Anterior cingulate cortex (tissue), 58 donors: ENCODE data around the gene PHLDA3.
A peak's percentile ranks its signal among the peaks of the same experiment; 100 is the strongest.

ENCODE experiments used
- DNase-seq, 58 donors: peaks; one replicate each; lab custom pipeline; 2025; lab: John Stamatoyannopoulos, UW

The PHLDA3 gene

GRCh38 chr1:201468844-201469644 is at the start of gene PHLDA3:
Gene PHLDA3, minus strand, starts transcription at chr1:201469188. Its CDS starts 402 bp downstream, at chr1:201468786.
- DNase-seq = peak in 56 of 58 donors; percentile 29 to 94 (median 80)

DNA sequence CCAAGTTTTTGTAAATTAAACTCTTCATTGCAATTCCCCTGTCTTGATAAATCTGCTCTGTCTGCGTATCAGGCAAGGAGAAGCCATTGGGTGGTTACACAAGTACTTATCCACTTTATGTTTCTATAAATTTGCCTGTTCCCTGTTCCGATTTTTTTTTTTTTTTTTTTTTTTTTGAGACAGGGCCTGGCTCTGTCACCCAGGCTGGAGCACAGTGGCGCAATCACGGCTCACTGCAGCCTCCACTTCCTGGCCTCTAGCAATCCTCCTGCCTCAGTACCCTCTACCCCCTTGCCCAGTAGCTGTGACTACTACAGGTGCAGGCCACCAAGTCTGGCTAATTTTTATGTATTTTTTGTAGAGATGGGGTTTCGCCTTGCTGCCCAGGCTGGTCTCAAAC is 49.1 kb upstream of the PHLDA3 start:
- DNase-seq = no peak

DNA sequence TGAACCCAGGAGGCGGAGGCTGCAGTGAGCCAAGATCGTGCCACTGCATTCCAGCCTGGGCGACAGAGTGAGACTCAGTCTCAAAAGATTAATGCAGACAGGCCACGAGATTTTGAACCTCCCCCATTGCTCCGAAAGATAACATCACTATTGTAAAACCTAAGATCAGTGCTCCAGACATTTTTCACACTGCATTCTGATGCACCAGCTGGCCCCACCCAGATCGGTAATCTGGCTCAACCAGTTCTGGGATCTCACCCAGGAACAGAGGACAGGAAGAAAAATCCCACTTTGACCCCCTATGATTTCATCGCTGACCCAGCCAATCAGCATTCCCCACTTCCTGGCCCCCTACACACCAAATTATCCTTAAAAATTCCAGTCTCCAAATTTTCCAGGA is 48.6 kb upstream of the PHLDA3 start:
- no peak for DNase-seq

- no peak for DNase-seq
These were observed 47.6 kb upstream of the PHLDA3 start for GRCh38 chr1:201516511-201517127.

GRCh38 chr1:201515895-201516294 is 46.9 kb upstream of the PHLDA3 start:
- no peak for DNase-seq

DNA sequence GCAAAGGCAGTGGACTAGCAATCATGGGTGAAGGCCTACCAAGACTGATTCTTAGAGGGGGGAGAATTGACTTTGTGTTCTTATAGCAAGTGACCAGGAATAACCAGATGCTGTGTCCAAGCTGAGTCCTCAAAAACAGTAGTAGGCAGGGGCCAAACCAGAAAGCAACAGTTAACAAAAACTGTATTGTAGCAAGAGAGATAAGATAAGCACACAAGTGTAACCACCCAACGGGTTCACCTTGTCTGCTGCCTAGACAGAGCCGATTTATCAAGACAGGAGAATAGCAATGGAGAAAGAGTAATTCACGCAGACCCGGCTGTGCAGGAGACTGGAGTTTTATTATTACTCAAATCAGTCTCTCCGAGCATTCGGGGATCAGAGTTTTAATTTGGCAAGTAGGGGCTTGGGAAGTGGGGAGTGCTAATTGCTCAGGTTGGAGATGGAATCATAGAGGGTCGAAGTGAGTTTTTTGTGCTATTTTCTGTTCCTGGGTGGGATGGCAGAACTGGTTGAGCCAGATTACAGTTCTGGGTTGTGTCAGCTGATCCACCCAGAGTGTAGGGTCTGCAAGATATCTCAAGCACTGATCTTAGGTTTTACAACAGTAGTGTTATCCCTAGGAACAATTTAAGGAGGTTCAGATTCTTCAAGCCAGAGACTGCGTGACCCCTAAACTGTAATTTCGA is 46.2 kb upstream of the PHLDA3 start:
- DNase-seq = no peak

DNA sequence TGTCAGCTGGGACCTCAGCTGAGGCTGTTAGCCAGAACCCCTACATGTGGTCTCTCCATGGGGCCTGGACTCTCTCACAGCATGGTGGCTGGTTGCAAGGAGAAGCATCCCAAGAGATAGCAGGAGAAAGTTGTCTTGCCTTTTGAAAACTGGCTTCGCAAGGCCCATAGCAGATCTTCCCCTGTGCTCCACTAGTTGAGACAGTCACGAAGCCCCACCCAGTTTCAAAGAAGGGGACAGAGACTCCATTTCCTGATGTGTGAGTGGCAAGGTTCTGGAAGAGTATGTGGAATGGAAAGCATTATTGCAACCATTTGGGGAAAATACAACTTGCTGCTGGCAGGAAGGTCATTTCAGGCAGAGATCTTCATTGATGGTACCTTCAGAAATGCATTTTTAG is 45.5 kb upstream of the PHLDA3 start:
- DNase-seq = no peak

DNA sequence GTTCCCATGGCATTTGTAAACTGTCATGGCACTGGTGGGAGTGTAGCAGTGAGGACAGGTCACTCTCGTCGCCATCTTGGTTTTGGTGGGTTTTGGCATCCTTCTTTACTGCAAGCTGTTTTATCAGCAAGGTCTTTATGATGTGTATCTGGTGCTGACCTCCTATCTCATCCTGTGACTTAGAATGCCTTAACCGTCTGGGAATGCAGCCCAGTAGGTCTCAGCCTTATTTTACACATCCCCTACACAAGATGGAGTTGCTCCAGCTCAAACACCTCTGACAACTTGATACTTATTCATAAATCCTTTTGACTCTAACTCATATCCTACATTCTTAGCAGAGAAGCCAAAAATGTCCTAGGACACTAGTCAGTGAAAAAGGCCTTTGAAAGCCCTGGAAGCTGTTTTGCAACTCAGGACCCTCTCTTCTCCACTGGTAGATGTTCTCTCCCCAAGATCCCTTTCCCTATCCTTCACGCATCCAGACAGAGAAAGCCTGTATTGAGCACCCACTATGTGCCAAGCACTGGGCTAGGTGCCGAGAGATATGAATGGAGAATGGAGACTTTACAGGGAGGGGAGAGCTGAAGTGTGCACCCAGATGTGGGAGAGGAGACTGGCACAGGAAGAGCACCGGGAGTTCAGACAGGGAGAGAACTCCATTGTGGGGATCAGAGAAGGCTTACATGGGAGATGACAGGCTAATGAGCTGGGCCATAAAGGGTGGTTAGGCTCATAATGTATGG is 44.7 kb upstream of the PHLDA3 start:
- DNase-seq = peak in 3 of 58 donors; percentile 35 to 56 (median 42)

DNA sequence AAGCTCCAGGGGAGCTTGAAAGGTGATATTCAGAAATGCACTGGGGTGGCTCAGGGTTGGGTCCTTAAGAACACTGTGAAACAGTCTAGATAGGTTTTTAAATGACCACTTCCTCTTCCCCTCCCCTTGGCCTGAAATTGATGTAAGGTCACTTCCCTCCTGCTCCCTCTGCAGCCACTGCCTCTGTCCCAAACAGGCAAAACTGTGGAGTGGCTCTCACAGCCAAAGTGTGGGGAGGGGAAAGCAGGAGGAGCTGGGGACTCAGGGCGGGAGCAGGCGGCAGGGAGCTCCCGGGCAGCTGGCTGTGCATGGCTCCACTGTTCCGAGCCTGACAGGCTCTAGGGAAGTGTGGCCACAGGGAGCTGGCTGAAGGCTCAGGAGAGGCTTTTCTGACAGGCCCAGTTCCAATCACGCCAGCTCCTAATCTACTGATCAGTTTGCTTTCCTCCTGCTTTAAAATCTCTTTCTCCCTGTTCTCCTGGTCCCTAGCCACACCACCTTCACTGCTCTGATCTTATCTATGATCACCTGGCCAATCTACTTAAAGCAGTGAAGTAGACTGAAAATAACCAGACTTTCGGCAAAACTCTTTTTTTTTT is 43.1 kb upstream of the PHLDA3 start:
- peak in 45 of 58 donors; percentile 14 to 85 (median 60) for DNase-seq

DNA sequence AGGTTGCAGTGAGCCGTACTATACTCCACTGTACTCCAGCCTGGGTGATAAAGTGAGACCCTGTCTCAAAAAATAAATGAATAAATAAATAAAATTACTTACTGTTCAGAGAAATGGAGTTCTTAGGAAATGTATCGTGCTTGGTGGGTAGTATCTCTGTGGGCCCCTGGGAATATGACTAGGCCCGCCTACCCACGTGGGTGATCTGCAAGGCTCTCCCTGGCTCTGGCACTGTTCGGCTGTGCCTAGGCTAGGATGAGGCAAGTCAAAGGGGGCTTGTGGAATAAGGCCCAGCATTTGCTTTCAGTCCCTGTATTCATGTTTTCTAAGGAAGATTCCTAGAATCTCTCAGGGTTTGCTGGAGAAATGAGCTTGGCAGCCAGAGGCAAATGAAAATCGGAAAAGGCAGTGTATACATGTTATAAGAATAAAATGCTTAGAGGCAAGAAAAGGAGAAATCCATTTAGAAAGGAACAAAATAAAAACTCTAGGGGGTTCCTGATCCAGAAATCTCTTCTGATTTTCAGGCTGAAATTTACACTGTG is 42.5 kb upstream of the PHLDA3 start:
- DNase-seq = no peak

GRCh38 chr1:201510734-201511133 is 41.7 kb upstream of the PHLDA3 start:
- no peak for DNase-seq

DNA sequence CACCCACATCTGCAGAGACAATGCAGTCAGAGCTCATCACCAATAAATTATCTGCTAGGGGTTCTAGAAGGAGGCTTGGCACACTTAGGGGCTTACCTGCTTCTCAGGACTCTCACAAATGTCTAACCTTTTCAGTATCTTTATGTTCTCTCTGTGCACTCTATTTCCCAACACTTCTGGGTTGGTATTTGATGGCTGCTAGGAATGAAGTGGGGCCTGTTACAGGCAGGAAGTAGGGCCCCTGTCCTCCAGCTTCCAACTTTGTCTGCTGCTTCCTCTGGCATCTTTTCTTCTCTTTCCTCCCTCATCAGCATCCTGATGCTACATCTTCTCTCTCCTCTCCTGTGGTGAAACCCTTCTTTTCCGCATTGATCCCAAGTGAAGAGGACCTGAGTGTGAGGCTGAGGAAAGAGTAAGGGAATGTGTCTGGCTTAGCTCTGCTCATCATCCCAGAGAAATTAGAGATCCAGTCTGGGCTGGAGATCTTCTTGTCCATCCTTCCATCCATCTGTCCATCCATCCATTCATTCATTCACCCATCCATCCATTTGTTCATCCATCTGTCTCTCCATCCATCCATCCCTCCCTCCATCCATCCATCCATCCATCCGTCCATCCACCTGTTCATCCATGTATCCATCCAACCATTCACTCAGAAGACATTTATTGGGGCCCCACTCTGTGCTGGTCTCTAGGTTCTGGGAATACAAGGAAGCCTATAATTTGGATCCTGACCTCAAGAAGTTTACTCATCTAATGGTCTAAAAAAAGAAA is 40.8 kb upstream of the PHLDA3 start:
- no peak for DNase-seq

DNA sequence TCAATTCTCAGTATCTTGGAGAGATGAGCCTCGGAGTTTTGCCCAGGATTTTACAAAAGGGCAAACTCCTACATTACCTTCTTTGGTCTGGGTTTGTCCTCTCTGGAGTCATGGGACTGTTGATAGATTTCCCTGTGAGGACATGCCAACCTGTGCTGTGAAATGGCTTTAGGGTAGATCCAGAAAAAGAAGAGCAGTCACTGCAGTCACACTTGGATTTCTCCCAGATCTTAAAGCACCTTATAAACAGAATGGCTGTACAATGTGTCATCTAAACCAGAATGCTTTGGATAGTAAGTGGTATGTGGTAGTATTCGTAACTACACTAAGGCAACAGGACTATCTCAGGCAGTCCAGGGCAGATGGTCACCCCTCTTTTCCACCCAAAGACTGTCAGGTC is 39.8 kb upstream of the PHLDA3 start:
- no peak for DNase-seq

DNA sequence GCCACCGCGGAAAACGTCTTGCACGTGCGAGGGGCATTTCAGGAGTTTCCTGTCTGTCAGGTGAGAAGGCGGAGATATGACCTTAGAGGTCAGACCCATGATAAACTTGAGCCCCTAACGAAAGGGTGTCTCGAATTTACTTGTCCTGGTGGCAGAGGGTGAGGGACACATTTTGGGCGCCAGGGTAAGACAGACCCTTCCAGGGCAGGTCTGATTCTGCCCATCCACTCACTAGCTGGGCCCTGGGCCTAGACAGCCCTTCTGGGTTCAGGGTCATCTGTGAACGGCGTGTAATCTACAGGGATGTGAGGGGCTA is 38.3 kb upstream of the PHLDA3 start:
- no peak for DNase-seq

DNA sequence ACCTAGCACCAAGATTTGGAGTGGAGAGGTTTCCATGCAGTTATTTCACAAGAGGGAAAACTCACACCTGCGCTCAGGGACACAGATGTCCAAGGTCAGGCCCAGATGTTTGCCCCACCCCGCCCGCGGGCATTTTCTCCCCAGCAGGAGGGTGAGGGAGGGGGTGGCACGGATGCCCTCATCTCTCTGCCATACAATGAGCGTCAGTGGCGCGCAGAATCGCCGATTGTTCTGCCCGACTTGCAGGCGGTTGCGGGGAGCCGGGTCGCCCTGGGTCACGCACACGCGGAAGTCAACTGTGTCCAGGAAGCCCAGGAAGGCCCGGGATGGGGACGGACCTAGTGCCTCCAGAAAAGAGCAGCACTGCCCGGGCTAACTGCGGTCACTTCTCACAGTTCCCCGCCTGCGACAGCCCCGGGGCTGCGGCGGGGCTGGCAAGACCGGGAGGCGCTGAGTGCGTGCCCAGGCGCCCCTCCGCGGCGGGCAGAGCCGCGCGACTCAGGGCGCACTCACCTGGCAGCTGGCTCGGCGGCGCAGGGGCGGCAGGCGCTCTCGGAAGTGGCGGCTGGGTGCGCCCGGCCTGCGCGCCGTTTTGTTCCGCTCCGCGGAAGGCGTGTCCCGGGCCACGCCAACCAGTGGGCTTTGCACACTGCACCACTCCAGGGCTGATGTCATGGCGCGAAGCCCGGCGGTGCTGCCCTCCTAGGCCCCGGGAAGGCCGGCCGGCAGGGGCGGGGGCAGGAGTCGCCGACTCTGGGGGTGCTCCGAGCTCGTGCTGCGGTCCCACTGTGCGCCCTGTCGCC is 37.8 kb upstream of the PHLDA3 start, which contains the start of gene CSRP1:
TSS of gene CSRP1 (minus strand) at position 567 of the 803 bp plus-strand sequence. CDS start 10,820 bp downstream, outside the sequence.
- DNase-seq = peak in 54 of 58 donors; percentile 39 to 95 (median 78)

- peak in 6 of 58 donors; percentile 27 to 61 (median 39) for DNase-seq
These were observed 37.1 kb upstream of the PHLDA3 start for GRCh38 chr1:201506092-201506491.

DNA sequence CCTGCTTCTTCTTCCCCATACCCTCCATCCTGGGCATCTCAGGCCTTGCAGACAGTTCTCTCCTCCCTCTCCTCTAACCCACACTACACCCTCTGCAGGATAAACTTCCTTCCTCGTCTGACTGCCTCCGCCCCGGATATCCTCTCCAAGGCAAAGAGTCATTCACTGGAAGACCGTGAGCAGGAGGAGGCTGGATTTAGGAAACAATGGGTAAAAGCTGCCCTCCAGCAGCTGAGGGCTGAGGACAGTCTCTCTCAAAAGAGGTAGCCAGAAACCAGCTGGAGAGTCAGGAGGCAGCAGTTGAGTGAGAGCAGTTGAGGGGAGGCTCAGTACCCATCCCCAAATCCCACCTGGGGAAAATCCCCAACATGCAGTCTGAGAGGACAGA is 36.5 kb upstream of the PHLDA3 start:
- DNase-seq = no peak

DNA sequence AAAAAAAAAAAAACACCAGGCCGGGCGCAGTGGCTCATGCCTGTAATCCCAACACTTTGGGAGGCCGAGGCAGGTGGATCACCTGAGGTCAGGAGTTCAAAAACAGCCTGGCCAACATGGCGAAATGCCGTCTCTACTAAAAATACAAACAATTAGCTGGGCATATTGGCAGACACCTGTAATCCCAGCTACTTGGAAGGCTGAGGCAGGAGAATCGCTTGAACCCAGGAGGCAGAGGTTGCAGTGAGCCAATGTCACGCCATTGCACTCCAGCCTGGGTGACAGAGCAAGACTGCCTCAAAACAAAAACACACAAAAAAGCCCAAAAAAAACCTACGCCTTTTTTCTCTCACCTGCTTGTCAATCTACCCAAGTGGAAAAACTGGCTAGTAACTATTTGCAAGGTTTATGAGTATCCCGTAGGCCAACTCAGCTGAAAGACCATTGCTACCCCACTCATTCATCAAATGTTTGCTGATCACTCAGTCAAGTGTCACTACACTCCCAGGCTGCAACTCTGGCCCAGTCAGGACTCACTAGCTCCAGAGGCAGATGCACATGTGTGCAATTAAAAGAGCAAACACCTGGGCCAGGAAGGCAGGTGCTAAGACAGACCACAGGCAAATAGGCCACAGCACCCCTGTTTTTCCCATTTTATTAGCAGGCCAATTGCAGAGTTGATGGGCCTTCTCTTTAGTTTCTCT is 36.0 kb upstream of the PHLDA3 start:
- no peak for DNase-seq
